Measurements from ENCODE around the gene ZP1.

The ZP1 gene

DNA sequence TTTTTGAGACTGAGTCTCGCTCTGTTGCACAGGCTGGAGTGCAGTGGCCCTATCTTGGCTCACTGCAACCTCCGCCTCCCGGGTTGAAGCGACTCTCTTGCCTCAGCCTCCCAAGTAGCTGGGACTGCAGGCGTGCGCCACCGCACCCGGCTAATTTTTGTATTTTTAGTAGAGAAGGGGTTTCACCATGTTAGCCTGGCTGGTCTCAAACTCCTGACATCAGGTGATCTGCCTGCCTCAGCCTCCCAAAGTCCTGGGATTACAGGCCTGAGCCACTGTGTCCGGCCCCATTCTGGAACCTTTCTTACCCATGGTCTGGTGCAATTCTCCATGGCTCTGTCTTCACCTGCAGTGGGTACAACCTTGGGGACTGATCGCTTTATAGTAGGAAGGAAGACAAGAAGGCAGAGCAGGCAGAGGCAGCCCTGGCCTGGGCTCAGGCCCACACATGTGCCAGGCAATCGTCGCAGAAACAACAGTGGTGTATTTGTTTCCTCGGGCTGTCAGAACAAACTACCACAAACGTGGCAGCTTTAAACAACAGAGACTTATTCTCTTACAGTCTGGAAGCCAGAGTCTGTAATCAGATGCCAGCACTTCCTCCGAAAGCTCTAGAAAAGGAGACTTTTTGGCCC is 7.6 kb upstream of the ZP1 start:
- DNase-seq, result no peak

GRCh38 chr11:60860943-60861342 is 6.4 kb upstream of the ZP1 start:
- no peak for DNase-seq

DNA sequence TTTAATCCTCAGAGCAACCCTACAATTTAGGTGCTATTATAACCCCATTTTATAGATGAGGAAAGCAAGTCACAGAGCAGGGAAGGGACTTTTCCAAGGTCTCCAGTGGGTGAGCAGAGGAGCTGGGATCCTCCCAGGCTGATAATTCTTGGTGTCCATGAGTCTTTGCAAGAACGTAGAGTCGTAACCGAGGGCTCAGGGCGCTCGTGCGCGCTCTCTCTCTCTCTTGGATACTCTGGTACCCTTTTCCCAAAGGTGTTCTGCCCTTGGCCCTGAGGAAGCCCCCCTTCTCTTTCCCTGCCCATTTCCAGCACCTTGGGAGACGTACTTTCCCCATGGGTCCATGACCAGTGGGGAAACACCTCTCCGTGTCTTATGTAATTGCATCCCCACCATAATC is 5.2 kb upstream of the ZP1 start:
- DNase-seq, result no peak

- no peak for DNase-seq
These were observed 3.5 kb upstream of the ZP1 start for GRCh38 chr11:60863550-60864521.

GRCh38 chr11:60864856-60865513 is 2.4 kb upstream of the ZP1 start:
- no peak for DNase-seq

DNA sequence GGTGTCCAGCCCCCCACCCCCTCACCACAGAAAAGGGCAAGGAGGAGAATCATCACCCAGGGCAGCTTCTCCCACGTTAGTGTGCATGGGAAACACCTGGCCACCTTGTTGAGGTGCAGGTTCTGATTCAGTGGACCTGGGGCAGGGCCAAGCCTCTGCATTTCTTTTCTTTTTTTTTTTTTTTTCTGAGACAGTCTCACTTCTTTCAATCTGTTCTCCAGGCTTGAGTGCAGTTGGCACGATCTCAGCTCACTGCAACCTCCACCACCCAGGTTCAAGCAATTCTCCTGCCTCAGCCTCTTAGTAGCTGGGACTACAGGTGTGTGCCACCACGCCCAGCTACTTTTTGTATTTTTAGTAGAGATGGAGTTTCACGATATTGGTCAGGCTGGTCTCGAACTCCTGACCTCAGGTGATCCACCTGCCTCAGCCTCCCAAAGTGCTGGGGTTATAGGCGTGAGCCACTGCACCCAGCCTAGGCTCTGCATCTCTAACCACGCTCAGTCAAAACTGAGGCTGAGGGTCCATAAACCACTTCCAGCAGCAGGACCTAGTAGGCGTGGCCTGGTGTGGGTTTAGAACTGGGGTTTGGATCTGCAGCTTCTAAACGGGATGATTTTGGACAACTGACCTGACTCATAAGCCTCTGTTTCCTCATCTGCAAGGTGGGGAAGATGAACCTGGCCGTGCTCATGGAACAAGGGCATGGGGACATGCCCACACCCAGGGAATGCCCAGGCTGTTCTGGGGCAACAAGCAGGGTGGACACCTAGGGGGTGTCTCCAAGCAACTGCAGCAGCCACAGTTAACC is 734 bp downstream of the ZP1 start:
- no peak for DNase-seq

DNA sequence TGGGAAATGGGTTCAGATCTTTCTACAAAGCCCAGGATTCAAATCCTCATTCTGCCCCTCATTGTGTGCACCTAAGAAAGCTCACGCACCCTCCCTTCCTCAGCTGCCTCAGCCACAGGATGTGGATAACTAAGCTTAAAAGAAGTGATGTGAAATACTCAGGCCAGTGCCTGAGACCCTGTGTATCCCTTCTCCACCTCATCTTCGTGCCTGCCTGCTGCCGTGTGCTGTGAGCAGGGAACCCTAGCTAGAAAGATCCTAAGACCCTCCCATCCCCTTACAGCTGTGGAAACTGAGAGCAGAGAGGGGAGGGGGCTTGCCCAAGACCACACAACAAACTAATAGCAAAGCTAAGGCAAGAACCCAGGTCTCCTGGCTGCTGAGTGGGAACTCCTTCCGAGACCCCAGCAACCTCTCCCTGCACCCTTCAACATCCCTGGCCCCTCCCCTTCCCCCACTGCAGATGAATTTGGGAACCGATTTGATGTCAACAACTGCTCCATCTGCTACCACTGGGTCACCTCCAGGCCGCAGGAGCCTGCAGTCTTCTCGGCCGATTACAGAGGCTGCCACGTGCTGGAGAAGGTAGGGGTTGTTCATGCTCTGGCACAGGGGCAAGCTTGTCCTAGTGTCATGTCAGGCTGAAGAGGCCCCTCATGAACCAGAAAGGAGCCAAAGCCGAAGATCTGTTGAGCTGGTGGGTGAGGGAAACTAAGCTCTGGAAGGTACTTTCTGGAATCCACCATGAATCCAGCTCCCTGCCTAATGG is 1.5 kb downstream of the ZP1 start:
- DNase-seq, result no peak

DNA sequence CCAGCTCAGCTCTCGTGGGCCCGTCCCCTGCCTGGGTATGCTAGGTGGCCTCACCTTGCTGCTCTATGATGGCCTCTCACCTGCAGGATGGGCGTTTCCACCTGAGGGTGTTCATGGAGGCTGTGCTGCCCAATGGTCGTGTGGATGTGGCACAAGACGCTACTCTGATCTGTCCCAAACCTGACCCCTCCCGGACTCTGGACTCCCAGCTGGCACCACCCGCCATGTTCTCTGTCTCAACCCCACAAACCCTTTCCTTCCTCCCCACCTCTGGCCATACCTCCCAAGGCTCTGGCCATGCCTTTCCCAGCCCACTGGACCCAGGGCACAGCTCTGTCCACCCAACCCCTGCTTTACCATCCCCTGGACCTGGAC is 2.1 kb downstream of the ZP1 start:
- DNase-seq, result no peak

DNA sequence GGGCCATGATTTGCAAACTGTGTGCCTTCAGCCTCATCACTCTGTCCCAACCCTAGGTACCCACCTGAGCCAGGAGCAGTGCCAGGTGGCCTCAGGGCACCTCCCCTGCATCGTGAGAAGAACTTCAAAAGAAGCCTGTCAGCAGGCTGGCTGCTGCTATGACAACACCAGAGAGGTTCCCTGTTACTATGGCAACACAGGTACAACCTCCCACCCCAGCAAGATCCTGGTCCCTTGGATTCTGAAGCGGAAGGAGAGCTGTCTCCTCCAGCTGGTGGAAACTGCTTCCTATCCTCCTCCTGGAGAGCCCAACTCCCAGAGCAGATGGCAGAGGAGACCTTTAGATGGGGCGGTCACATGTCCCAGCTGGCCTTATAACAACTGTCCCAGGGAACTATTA is 2.9 kb downstream of the ZP1 start:
- DNase-seq, result no peak

- DNase-seq, result no peak
These were observed 3.5 kb downstream of the ZP1 start for GRCh38 chr11:60870733-60871377.

DNA sequence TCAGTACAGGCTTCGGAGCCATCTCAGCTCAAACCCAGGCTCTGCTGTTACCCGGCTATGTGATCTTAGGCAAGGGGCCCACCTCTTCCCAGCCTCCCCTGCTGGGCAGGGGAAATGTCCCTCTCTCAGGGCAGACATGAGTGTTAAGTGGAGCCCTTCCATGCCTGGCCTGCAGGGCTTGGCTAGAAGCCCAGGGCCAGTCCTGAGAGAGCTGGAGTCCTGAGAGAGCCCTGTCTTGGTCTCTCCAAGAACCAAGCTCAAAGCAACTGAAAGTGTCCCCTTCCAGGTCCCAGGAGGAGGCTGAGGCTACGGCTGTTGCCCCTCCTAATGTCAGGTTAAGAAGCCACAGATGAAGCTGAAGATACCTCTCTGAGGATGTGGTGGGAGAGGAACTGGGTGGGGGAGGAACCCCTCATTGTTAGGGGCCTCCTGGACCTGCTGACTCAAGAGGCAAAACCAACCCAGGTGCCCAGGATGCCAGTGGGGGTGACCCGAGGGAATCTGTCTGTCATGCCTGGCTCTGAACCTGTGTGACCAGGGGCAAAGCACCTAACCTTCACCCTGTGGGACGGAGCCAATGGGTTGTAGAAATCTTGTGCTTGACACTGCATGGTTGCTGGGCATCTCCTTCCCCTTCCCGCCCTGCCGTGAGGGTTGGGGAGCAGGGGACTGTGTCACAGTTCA is 4.2 kb downstream of the ZP1 start:
- no peak for DNase-seq

- DNase-seq, result no peak
These were observed 5.0 kb downstream of the ZP1 start for GRCh38 chr11:60872124-60872960.

GRCh38 chr11:60872961-60873524 is 5.7 kb downstream of the ZP1 start:
- no peak for DNase-seq

DNA sequence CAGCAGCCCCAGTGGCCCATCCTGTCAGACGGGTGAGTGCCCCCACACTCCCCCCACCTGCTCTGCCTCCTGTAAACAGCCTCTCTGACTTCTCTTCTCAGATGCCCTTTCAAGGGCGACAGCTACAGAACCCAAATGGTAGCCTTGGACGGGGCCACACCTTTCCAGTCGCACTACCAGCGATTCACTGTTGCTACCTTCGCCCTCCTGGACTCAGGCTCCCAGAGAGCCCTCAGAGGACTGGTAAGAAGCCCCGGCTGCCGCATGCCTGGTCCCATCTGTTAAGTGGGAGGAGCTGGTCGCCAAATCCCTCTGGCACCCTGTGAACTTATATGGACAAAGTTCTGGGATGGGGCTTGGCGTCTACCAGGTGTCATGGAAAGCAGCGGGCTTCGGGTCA is 6.2 kb downstream of the ZP1 start:
- DNase-seq, result no peak

GRCh38 chr11:60874421-60875365 is 7.4 kb downstream of the ZP1 start:
- DNase-seq, result no peak

DNA sequence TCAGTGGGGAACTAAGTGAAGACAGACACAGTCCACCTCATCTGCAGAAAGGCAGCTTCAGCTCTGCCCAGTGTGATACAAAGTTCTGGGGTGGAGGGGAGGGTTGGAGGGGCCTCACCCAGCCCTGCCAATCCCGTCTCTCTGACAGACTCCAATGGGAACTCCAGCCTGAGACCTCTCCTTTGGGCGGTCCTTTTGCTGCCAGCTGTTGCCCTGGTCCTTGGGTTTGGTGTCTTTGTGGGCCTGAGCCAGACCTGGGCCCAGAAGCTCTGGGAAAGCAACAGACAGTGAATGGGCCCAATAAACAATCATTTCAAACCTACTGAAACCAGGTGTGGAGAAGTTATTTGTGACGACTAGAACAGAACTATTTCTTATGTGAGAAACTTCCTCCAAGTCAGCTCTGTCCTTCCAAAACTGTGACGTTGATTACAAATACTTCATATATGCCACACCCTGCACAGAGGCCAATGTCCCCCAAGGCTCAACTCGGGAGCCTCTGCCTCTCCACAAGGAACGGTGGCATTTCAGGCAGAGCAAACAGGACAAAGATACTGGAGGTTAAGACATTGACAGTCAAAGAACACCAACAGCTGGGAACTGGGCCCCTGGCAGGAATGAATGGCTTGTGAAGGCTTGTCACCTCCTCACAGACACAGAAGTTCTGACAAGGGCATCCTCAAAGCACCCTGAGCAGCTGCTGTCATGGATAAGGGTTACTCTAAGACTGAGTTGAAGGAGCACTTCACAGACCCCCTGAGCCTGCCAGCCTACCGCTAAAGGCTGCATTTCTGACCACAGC is 8.2 kb downstream of the ZP1 start:
- DNase-seq, result no peak

- no peak for DNase-seq
These were observed 8.8 kb downstream of the ZP1 start for GRCh38 chr11:60876168-60876485.

All from GDM1 (cell line).